ENCODE results near the gene DCBLD2. TPM values are rescaled to one million over a fixed set of nuclear protein-coding genes. Genes with fewer than 3 reads are reported as not detected.

DCBLD2 gene
- total and polyA plus RNA-seq, 2 of the 4 experiments (the other 2 are of a cell fraction) = 121 to 196 TPM

- CTCF ChIA-PET = no interaction called here
- no peak overlapping the region for H2BK5ac ChIP-seq (ENCODE audit: low read depth, low read length, poor library complexity, severe bottlenecking)
- WGBS, 2 experiments (ENCODE audit: extremely low coverage in 2 of 2, insufficient read length in 1 of 2) = no CpG with 5 or more reads among the region's 2 CpGs
- no peak overlapping the region for H2BK120ac ChIP-seq (ENCODE audit: low read depth, low read length)
- H4K20me1 ChIP-seq (ENCODE audit: insufficient read depth, low read length) = no peaks in the 10 kb centered on the region; the same call in 1 of the 2 replicates
- in situ Hi-C loops (cut with MboI; ENCODE audit: low sequenced_read_pairs) = no loop called here
- H3K56ac ChIP-seq (ENCODE audit: extremely low read depth, insufficient read depth, low read length) = no peak overlapping the region
- no peak for TF ChIP-seq SMC3 (IDR thresholded peaks at IDR 0.05; ENCODE audit: low read depth, low read length)
- TF ChIP-seq MAFK (IDR thresholded peaks at IDR 0.05; ENCODE audit: low read depth, low read length) = no peak
- no peak for TF ChIP-seq USF2 (IDR thresholded peaks at IDR 0.05; ENCODE audit: low read depth, low read length)
- TF ChIP-seq CHD1 (IDR thresholded peaks at IDR 0.05; ENCODE audit: low read depth, low read length) = no peak
- no peak for TF ChIP-seq BHLHE40 (IDR thresholded peaks at IDR 0.05; ENCODE audit: low read depth, low read length)
- TF ChIP-seq FOS (IDR thresholded peaks at IDR 0.05; ENCODE audit: low read depth, low read length) = no peak
- TF ChIP-seq RCOR1 (IDR thresholded peaks at IDR 0.05; ENCODE audit: insufficient replicate concordance, low read length) = no peak
- TF ChIP-seq ELK1 (IDR thresholded peaks at IDR 0.05; ENCODE audit: borderline replicate concordance, low read depth, low read length) = no peak
- TF ChIP-seq POLR2A (IDR thresholded peaks at IDR 0.05; ENCODE audit: low read depth, low read length) = no peak
- no peak for TF ChIP-seq MAZ (IDR thresholded peaks at IDR 0.05; ENCODE audit: borderline replicate concordance, low read depth, low read length)
- no peak for TF ChIP-seq RAD21 (IDR thresholded peaks at IDR 0.05; ENCODE audit: low read length)
- no peak for TF ChIP-seq CEBPB (IDR thresholded peaks at IDR 0.05; ENCODE audit: low read depth, low read length)
- H4K8ac ChIP-seq (ENCODE audit: low read depth in 2 of 2, low read length in 2 of 2) = no peak overlapping the region
- no peak overlapping the region for H2AFZ ChIP-seq (replicated peaks; ENCODE audit: low read length, poor library complexity)
- H3K4me2 ChIP-seq (ENCODE audit: low read depth, low read length) = no peak overlapping the region
- H2AK9ac ChIP-seq (replicated peaks; ENCODE audit: low read depth, low read length, poor library complexity) = no peak overlapping the region
- no peak overlapping the region for H2AK5ac ChIP-seq (ENCODE audit: low read depth, low read length)
- ATAC-seq (ENCODE audit: low read depth) (no peak), DNase-seq (no peak)
- no peaks in the 10 kb centered on the region for H3K27me3 ChIP-seq (ENCODE audit: control insufficient read depth, insufficient read depth, low read length)
- H3K9ac ChIP-seq (ENCODE audit: low read depth, low read length) = no peak overlapping the region
- no peak overlapping the region for H2BK20ac ChIP-seq (ENCODE audit: low read depth, low read length)
- dilution Hi-C loops (cut with HindIII; ENCODE audit: low sequenced_read_pairs, unreplicated experiment) = no loop called here
- no peak overlapping the region for H3K27ac ChIP-seq (ENCODE audit: insufficient read depth, low read length)
- intact Hi-C loops (cut with micrococcal nuclease) = no loop called here
- no peak overlapping the region for H3K14ac ChIP-seq (replicated peaks; ENCODE audit: low read depth, low read length)
- H3K9me3 ChIP-seq (ENCODE audit: control insufficient read depth, insufficient read depth, low read length) = no peaks in the 10 kb centered on the region
- no peak overlapping the region for H4K5ac ChIP-seq (ENCODE audit: low read depth, low read length)
- H3K4ac ChIP-seq (ENCODE audit: low read depth, low read length) = no peak overlapping the region
- POLR2A ChIA-PET (ENCODE audit: unreplicated experiment) = no interaction called here
- no peaks in the 10 kb centered on the region for H3K4me1 ChIP-seq (ENCODE audit: control insufficient read depth, insufficient read depth, low read length)
- H3K9me1 ChIP-seq (ENCODE audit: insufficient read depth, low read length) = 0 out of 2 replicates have a peak, but pooled peaks cover 3% of the 10 kb centered on the region
- peaks cover 9 to 12% of the 10 kb centered on the region in 2 experiments; a peak in 3 of 4 replicates for H3K79me1 ChIP-seq (ENCODE audit: low read depth in 1 of 2, low read length in 2 of 2)
- H3K36me3 ChIP-seq (ENCODE audit: control insufficient read depth, insufficient read depth, low read length) = peaks cover 29% of the 10 kb centered on the region
- H4K91ac ChIP-seq (ENCODE audit: insufficient read depth, low read depth, low read length) = no peak overlapping the region
- H3K4me3 ChIP-seq (ENCODE audit: insufficient read depth, low read depth, low read length) = no peak overlapping the region
- no peak overlapping the region for H2BK15ac ChIP-seq (ENCODE audit: low read depth, low read length)
- no peak overlapping the region for H3K18ac ChIP-seq (ENCODE audit: low read depth, low read length)
- BruUV-seq (replicated peaks) = no TSS peak
- no peak overlapping the region for H3K23ac ChIP-seq (ENCODE audit: low read depth, low read length)
These were observed 93.4 kb downstream of the DCBLD2 start for GRCh38 chr3:98808071-98808470.
